Gastroesophageal sphincter (tissue), 3 donors: ENCODE results near the gene GRM7.

Experiments used
- EP300 ChIP-seq: sonication (generic); formaldehyde crosslinking; IDR thresholded peaks from one replicate; pipeline ENCODE4 v1.6.1; 2017; ENCODE audit warnings: antibody characterized with exemption, mild to moderate bottlenecking
- POLR2A ChIP-seq, 2 donors: fragments of 450-650 bp; IDR thresholded peaks; one replicate each; pipeline ENCODE4 v1.6.1; 2017; ENCODE audit warnings: antibody characterized with exemption in 2 of 2, mild to moderate bottlenecking in 2 of 2, moderate library complexity in 1 of 2
- TF ChIP-seq, protein P1 (sequence below), 4 experiments: fragments of 200-600 bp in 2 of 4; fragments of 450-650 bp in 2 of 4; sonication (generic) in 1 of 4; IDR thresholded peaks; one replicate each; pipeline ENCODE4 v1.5.1; 2017 to 2019; ENCODE audit warnings: antibody characterized with exemption in 4 of 4, mild to moderate bottlenecking in 2 of 4, moderate library complexity in 2 of 4

DNA sequence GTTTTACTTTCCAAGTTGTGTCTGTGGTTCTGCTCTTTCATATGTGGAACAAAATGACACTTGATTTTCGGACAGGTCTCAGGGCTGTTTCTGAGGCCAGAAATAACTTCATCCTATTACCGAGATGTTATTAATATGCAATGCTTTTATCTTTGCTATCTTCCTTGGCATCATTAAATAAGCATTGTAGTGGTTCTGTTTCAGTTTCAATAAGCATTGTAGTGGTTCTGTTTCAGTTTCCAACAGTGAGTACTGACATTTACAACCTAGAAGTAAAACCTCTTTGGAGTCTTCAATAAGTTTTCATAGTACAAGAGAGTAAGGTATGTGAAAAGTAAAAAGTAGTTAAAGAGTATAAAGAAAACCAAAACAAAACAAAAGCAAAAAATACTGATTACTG is 746.2 kb downstream of the GRM7 start:
- TF ChIP-seq POLR2A (IDR thresholded peaks at IDR 0.05) (no peak), EP300 (no peak)
- TF ChIP-seq, protein P1, sequence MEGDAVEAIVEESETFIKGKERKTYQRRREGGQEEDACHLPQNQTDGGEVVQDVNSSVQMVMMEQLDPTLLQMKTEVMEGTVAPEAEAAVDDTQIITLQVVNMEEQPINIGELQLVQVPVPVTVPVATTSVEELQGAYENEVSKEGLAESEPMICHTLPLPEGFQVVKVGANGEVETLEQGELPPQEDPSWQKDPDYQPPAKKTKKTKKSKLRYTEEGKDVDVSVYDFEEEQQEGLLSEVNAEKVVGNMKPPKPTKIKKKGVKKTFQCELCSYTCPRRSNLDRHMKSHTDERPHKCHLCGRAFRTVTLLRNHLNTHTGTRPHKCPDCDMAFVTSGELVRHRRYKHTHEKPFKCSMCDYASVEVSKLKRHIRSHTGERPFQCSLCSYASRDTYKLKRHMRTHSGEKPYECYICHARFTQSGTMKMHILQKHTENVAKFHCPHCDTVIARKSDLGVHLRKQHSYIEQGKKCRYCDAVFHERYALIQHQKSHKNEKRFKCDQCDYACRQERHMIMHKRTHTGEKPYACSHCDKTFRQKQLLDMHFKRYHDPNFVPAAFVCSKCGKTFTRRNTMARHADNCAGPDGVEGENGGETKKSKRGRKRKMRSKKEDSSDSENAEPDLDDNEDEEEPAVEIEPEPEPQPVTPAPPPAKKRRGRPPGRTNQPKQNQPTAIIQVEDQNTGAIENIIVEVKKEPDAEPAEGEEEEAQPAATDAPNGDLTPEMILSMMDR (IDR thresholded peaks at IDR 0.05) = no peak
